Tibial nerve (tissue), 4 donors: ENCODE data around the gene LILRB2.

Experiments used
- EP300 ChIP-seq, 2 donors: sonication (generic); formaldehyde crosslinking; IDR thresholded peaks; one replicate each; pipeline ENCODE4 v1.6.1; 2017; ENCODE audit warnings: antibody characterized with exemption in 2 of 2, mild to moderate bottlenecking in 1 of 2
- POLR2A ChIP-seq, 2 donors: fragments of 450-650 bp; IDR thresholded peaks; one replicate each; pipeline ENCODE4 v1.6.1; 2017; ENCODE audit warnings: antibody characterized with exemption in 2 of 2, mild to moderate bottlenecking in 2 of 2, moderate library complexity in 2 of 2
- TF ChIP-seq, protein P1 (sequence below), 5 experiments: fragments of 200-600 bp in 3 of 5; fragments of 450-650 bp in 2 of 5; sonication (generic) in 3 of 5; IDR thresholded peaks; one replicate each; pipeline ENCODE4 v1.5.1; 2016 to 2019; ENCODE audit warnings: antibody characterized with exemption in 5 of 5, mild to moderate bottlenecking in 3 of 5, moderate library complexity in 2 of 5

DNA sequence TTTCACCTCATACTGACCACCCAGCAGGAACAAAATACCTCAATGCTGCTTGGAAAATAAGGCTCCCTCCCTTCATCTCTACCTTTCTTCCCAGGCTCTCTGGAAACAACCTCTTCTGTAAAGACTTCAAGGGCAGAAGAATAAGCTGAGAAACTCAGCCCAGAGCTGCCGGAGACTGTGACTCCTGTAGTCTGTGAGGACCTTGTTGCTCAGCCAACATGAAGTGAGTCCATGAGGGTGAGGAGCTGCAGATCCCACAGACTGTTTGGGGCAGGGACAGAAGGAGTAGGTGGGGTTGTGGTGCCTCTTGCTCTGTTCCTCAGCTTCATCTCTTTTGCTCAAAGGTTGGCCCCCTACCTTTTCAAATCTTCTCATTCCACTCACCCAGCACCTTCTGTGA, 24.2 kb upstream of the LILRB2 start:
- no peak for TF ChIP-seq POLR2A (IDR thresholded peaks at IDR 0.05)
- TF ChIP-seq, protein P1, sequence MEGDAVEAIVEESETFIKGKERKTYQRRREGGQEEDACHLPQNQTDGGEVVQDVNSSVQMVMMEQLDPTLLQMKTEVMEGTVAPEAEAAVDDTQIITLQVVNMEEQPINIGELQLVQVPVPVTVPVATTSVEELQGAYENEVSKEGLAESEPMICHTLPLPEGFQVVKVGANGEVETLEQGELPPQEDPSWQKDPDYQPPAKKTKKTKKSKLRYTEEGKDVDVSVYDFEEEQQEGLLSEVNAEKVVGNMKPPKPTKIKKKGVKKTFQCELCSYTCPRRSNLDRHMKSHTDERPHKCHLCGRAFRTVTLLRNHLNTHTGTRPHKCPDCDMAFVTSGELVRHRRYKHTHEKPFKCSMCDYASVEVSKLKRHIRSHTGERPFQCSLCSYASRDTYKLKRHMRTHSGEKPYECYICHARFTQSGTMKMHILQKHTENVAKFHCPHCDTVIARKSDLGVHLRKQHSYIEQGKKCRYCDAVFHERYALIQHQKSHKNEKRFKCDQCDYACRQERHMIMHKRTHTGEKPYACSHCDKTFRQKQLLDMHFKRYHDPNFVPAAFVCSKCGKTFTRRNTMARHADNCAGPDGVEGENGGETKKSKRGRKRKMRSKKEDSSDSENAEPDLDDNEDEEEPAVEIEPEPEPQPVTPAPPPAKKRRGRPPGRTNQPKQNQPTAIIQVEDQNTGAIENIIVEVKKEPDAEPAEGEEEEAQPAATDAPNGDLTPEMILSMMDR (IDR thresholded peaks at IDR 0.05), result no peak
- no peak for TF ChIP-seq EP300 (IDR thresholded peaks at IDR 0.05)
